HepG2 (cell line): Measurements from ENCODE around the gene MASP2. TPM values are rescaled to one million over a fixed set of nuclear protein-coding genes. Genes with fewer than 3 reads are reported as not detected.

ENCODE experiments used
- FOXP1 ChIP-seq, 2 experiments: fragments of 450-650 bp in 1 of 2; IDR thresholded peaks; 2 replicates each; pipeline ENCODE4 v1.6.1; 2017 to 2018; ENCODE audit warnings: antibody characterized with exemption in 1 of 2
- HNRNPK ChIP-seq: fragments of 200-400 bp; formaldehyde crosslinking; IDR thresholded peaks from 2 replicates; pipeline ENCODE4 v1.6.1; 2018; ENCODE audit warnings: low read length, low read depth, moderate library complexity, mild to moderate bottlenecking; ENCODE audit not compliant: poor library complexity, severe bottlenecking
- IRX3 ChIP-seq: sonication (generic); formaldehyde crosslinking; IDR thresholded peaks from 2 replicates; pipeline ENCODE4 v1.8.1; 2023; ENCODE audit warnings: mild to moderate bottlenecking, low read depth, missing genetic modification reagents, borderline replicate concordance
- KLF13 ChIP-seq: sonication (generic); formaldehyde crosslinking; IDR thresholded peaks from 2 replicates; pipeline ENCODE4 v1.4.0; 2020; ENCODE audit warnings: mild to moderate bottlenecking, missing genetic modification reagents
- KLF15 ChIP-seq: sonication (generic); formaldehyde crosslinking; IDR thresholded peaks from 2 replicates; pipeline ENCODE4 v1.8.1; 2023; ENCODE audit warnings: borderline replicate concordance, mild to moderate bottlenecking, inconsistent platforms, missing genetic modification reagents, mixed read lengths
- NFKBIZ ChIP-seq: IDR thresholded peaks from 2 replicates; pipeline ENCODE4 v1.6.1; 2018; ENCODE audit warnings: missing genetic modification reagents, missing compliant biosample characterization
- RFX5 ChIP-seq: IDR thresholded peaks from 2 replicates; pipeline ENCODE4 v1.6.1; 2011; ENCODE audit warnings: low read depth, low read length, improper control_type of control experiment
- SNAPC2 ChIP-seq: sonication (generic); formaldehyde crosslinking; IDR thresholded peaks from 2 replicates; pipeline ENCODE4 v1.8.1; 2022; ENCODE audit warnings: mild to moderate bottlenecking, missing genetic modification reagents
- SSRP1 ChIP-seq: IDR thresholded peaks from 2 replicates; pipeline ENCODE4 v1.6.1; 2016; ENCODE audit warnings: control low read depth
- ZIK1 ChIP-seq: sonication (generic); formaldehyde crosslinking; IDR thresholded peaks from 2 replicates; pipeline ENCODE4 v1.5.0; 2020; ENCODE audit warnings: mild to moderate bottlenecking, low read depth, missing genetic modification reagents, borderline replicate concordance
- ZNF20 ChIP-seq: sonication (generic); formaldehyde crosslinking; IDR thresholded peaks from 2 replicates; pipeline ENCODE4 v1.4.0; 2020; ENCODE audit warnings: mild to moderate bottlenecking, moderate library complexity, missing genetic modification reagents
- ZNF264 ChIP-seq: sonication (generic); formaldehyde crosslinking; IDR thresholded peaks from 2 replicates; pipeline ENCODE4 v1.4.0; 2020; ENCODE audit warnings: missing genetic modification reagents
- ZNF296 ChIP-seq: sonication (generic); formaldehyde crosslinking; conservative IDR thresholded peaks from 2 replicates; pipeline ENCODE4 v1.5.0; 2020; ENCODE audit warnings: mild to moderate bottlenecking, missing genetic modification reagents
- ZNF317 ChIP-seq: sonication (generic); formaldehyde crosslinking; IDR thresholded peaks from 2 replicates; pipeline ENCODE4 v1.5.0; 2020; ENCODE audit warnings: mild to moderate bottlenecking, missing genetic modification reagents
- ZNF83 ChIP-seq: sonication (generic); formaldehyde crosslinking; IDR thresholded peaks from 2 replicates; pipeline ENCODE4 v1.4.0; 2020; ENCODE audit warnings: missing genetic modification reagents, mild to moderate bottlenecking, borderline replicate concordance
- polyA plus RNA-seq, 8 experiments: library from polyadenylated mRNA; depleted of rRNA in 3 of 8; stranded (reverse) in 7 of 8; unstranded in 1 of 8; fragments of >200 nt; fragmentation: Illumina TruSeq in 4 of 8; extraction: Trizol in 4 of 8; gene quantifications; 2 replicates each; pipeline versions ENCODE4 v1.2.1 to v1.2.3, GENCODE V29; 2011 to 2016; ENCODE audit warnings: low read depth in 4 of 8, missing spikeins in 1 of 8, mixed read lengths in 1 of 8; ENCODE audit not compliant: insufficient read depth in 1 of 8
- total RNA-seq, 5 experiments: library from RNA; depleted of rRNA; stranded (reverse); fragments of >200 nt; fragmentation: Illumina TruSeq; extraction: Trizol; gene quantifications; 2 replicates each; pipeline ENCODE4 v1.2.3, GENCODE V29; 2016; ENCODE audit warnings: low read depth in 1 of 5
- TF ChIP-seq, protein P1 (sequence below): sonication (generic); formaldehyde crosslinking; conservative IDR thresholded peaks from 2 replicates; pipeline ENCODE4 v1.4.0; 2020; ENCODE audit warnings: missing genetic modification reagents
- TF ChIP-seq, protein P2 (sequence below): sonication (generic); formaldehyde crosslinking; IDR thresholded peaks from 2 replicates; pipeline ENCODE4 v1.8.0; 2022; ENCODE audit warnings: missing genetic modification reagents, mild to moderate bottlenecking, inconsistent platforms, borderline replicate concordance
- TF ChIP-seq, protein P3 (sequence below): sonication (generic); formaldehyde crosslinking; IDR thresholded peaks from 2 replicates; pipeline ENCODE4 v1.5.1; 2020; ENCODE audit warnings: mild to moderate bottlenecking, missing genetic modification reagents, moderate library complexity
- TF ChIP-seq, protein P4 (sequence below): sonication (generic); formaldehyde crosslinking; IDR thresholded peaks from 2 replicates; pipeline ENCODE4 v1.4.0; 2020; ENCODE audit warnings: missing genetic modification reagents
- TF ChIP-seq, protein P5 (sequence below): sonication (generic); formaldehyde crosslinking; IDR thresholded peaks from 2 replicates; pipeline ENCODE4 v1.4.0; 2020; ENCODE audit warnings: missing genetic modification reagents

Gene MASP2
- total and polyA plus RNA-seq, 2 of the 13 experiments (the other 11 are each of a cell fraction or from before 2014, with no cell fraction given): 7.1 to 11.8 TPM

DNA sequence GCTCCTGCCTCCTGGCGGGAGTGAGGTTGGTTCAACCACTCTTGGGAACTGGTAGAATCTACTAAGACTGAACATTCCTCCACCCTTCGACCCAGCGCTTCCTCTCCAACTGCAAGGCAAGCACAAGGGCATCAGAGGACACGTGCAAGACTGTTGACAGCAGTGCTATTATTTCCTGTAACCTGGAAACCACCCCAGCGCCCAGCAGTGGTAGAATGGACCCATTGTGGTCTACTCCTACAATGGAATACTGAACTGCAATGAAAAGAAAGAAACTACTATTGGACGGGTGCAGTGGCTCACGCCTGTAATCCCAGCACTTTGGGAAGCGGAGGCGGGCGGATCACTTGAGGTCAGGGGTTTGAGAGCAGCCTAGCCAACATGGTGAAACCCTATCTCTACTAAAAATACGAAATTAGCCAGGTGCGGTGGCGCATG lies 67.5 kb downstream of the MASP2 start (continued):
- TF ChIP-seq ZIK1 (CRISPR knock-in tag) (no peak), ZNF317 (CRISPR knock-in tag) (no peak), IRX3 (CRISPR knock-in tag) (no peak), ZNF83 (CRISPR knock-in tag) (no peak), SNAPC2 (CRISPR knock-in tag) (no peak), HNRNPK (no peak), NFKBIZ (CRISPR knock-in tag) (no peak), KLF13 (CRISPR knock-in tag) (no peak), SSRP1 (CRISPR knock-in tag) (0 out of 2 replicates have a peak, but pooled peaks have one; percentile 39), FOXP1 (IDR thresholded peaks at IDR 0.05) (no peak), FOXP1 (CRISPR knock-in tag; IDR thresholded peaks at IDR 0.05) (peak; percentile 29; the same call in 1 of the 2 replicates), KLF15 (CRISPR knock-in tag) (no peak), ZNF296 (CRISPR knock-in tag) (no peak), ZNF20 (CRISPR knock-in tag) (no peak), ZNF264 (CRISPR knock-in tag) (no peak), RFX5 (no peak)
- TF ChIP-seq, protein P1, sequence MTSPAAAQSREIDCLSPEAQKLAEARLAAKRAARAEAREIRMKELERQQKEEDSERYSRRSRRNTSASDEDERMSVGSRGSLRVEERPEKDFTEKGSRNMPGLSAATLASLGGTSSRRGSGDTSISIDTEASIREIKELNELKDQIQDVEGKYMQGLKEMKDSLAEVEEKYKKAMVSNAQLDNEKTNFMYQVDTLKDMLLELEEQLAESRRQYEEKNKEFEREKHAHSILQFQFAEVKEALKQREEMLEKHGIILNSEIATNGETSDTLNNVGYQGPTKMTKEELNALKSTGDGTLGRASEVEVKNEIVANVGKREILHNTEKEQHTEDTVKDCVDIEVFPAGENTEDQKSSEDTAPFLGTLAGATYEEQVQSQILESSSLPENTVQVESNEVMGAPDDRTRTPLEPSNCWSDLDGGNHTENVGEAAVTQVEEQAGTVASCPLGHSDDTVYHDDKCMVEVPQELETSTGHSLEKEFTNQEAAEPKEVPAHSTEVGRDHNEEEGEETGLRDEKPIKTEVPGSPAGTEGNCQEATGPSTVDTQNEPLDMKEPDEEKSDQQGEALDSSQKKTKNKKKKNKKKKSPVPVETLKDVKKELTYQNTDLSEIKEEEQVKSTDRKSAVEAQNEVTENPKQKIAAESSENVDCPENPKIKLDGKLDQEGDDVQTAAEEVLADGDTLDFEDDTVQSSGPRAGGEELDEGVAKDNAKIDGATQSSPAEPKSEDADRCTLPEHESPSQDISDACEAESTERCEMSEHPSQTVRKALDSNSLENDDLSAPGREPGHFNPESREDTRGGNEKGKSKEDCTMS (CRISPR knock-in tag): no peak
- TF ChIP-seq, protein P2, sequence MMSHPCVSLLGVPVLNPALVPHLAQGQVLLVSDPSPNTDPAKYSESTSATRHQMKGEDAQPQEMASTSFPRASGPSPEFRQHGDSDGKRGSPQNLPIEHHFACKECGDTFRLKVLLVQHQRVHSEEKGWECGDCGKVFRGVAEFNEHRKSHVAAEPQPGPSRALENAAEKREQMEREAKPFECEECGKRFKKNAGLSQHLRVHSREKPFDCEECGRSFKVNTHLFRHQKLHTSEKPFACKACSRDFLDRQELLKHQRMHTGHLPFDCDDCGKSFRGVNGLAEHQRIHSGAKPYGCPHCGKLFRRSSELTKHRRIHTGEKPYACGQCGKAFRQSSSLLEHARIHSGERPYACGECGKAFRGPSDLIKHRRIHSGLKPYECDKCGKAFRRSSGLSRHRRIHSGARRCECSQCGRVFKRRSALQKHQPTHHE (CRISPR knock-in tag): no peak
- TF ChIP-seq, protein P3, sequence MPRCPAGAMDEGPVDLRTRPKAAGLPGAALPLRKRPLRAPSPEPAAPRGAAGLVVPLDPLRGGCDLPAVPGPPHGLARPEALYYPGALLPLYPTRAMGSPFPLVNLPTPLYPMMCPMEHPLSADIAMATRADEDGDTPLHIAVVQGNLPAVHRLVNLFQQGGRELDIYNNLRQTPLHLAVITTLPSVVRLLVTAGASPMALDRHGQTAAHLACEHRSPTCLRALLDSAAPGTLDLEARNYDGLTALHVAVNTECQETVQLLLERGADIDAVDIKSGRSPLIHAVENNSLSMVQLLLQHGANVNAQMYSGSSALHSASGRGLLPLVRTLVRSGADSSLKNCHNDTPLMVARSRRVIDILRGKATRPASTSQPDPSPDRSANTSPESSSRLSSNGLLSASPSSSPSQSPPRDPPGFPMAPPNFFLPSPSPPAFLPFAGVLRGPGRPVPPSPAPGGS (CRISPR knock-in tag): no peak
- TF ChIP-seq, protein P4, sequence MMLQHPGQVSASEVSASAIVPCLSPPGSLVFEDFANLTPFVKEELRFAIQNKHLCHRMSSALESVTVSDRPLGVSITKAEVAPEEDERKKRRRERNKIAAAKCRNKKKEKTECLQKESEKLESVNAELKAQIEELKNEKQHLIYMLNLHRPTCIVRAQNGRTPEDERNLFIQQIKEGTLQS (CRISPR knock-in tag): no peak
- TF ChIP-seq, protein P5, sequence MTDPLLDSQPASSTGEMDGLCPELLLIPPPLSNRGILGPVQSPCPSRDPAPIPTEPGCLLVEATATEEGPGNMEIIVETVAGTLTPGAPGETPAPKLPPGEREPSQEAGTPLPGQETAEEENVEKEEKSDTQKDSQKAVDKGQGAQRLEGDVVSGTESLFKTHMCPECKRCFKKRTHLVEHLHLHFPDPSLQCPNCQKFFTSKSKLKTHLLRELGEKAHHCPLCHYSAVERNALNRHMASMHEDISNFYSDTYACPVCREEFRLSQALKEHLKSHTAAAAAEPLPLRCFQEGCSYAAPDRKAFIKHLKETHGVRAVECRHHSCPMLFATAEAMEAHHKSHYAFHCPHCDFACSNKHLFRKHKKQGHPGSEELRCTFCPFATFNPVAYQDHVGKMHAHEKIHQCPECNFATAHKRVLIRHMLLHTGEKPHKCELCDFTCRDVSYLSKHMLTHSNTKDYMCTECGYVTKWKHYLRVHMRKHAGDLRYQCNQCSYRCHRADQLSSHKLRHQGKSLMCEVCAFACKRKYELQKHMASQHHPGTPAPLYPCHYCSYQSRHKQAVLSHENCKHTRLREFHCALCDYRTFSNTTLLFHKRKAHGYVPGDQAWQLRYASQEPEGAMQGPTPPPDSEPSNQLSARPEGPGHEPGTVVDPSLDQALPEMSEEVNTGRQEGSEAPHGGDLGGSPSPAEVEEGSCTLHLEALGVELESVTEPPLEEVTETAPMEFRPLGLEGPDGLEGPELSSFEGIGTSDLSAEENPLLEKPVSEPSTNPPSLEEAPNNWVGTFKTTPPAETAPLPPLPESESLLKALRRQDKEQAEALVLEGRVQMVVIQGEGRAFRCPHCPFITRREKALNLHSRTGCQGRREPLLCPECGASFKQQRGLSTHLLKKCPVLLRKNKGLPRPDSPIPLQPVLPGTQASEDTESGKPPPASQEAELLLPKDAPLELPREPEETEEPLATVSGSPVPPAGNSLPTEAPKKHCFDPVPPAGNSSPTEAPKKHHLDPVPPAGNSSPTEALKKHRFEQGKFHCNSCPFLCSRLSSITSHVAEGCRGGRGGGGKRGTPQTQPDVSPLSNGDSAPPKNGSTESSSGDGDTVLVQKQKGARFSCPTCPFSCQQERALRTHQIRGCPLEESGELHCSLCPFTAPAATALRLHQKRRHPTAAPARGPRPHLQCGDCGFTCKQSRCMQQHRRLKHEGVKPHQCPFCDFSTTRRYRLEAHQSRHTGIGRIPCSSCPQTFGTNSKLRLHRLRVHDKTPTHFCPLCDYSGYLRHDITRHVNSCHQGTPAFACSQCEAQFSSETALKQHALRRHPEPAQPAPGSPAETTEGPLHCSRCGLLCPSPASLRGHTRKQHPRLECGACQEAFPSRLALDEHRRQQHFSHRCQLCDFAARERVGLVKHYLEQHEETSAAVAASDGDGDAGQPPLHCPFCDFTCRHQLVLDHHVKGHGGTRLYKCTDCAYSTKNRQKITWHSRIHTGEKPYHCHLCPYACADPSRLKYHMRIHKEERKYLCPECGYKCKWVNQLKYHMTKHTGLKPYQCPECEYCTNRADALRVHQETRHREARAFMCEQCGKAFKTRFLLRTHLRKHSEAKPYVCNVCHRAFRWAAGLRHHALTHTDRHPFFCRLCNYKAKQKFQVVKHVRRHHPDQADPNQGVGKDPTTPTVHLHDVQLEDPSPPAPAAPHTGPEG: no peak
